ENCODE measurements around the gene MTCH1. TPM values are rescaled to one million over a fixed set of nuclear protein-coding genes. Genes with fewer than 3 reads are reported as not detected.
"Not testable (repeated sequence)": the region's sequence is repeated elsewhere in the genome, so short reads cannot be mapped to it uniquely, and the experiment has no call there.

The MTCH1 gene
- total RNA-seq, 4 donors from 2014 or later, result 111 to 172 (median 146) TPM

- H3K36me3 ChIP-seq, result no peaks in the 10 kb centered on the region
- TF ChIP-seq CTCF (IDR thresholded peaks at IDR 0.05) (no peak), POLR2A (IDR thresholded peaks at IDR 0.05) (no peak)
- intact Hi-C loops (cut with DNase I; ENCODE audit: low total_unique reads), result no loop called here
- no peaks in the 10 kb centered on the region for H3K27me3 ChIP-seq
- H3K9me3 ChIP-seq, result no peaks in the 10 kb centered on the region
- no peak overlapping the region for H3K4me3 ChIP-seq
- DNase-seq, result no peak
- H3K27ac ChIP-seq, result no peak overlapping the region
- no peaks in the 10 kb centered on the region for H3K4me1 ChIP-seq
These were observed 13.7 kb upstream of the MTCH1 start for GRCh38 chr6:36999751-37000125.

- H3K4me1 ChIP-seq, result no peaks in the 10 kb centered on the region
- TF ChIP-seq CTCF (IDR thresholded peaks at IDR 0.05) (no peak), POLR2A (IDR thresholded peaks at IDR 0.05) (no peak)
These were observed 13.2 kb upstream of the MTCH1 start for GRCh38 chr6:36999061-36999750.

GRCh38 chr6:36998723-36999038 lies 12.7 kb upstream of the MTCH1 start:
- Histone ChIP-seq H3K4me1 (no peaks in the 10 kb centered on the region), H3K4me3 (no peak overlapping the region), H3K36me3 (no peaks in the 10 kb centered on the region), H3K27ac (no peak overlapping the region), H3K9me3 (no peaks in the 10 kb centered on the region), H3K27me3 (no peaks in the 10 kb centered on the region)
- TF ChIP-seq CTCF (IDR thresholded peaks at IDR 0.05) (no peak), POLR2A (IDR thresholded peaks at IDR 0.05) (no peak)
- DNase-seq, result no peak
- intact Hi-C loops (cut with DNase I; ENCODE audit: low total_unique reads), result no loop called here

More at GRCh38 chr6:36999061-36999750, 13.2 kb upstream of the MTCH1 start:
- no peak overlapping the region for H3K27ac ChIP-seq
- DNase-seq, result no peak
- no peaks in the 10 kb centered on the region for H3K36me3 ChIP-seq
- H3K9me3 ChIP-seq, result no peaks in the 10 kb centered on the region
- intact Hi-C loops (cut with DNase I; ENCODE audit: low total_unique reads), result no loop called here
- H3K4me3 ChIP-seq, result no peak overlapping the region
- H3K27me3 ChIP-seq, result no peaks in the 10 kb centered on the region

- Histone ChIP-seq H3K4me1 (no peaks in the 10 kb centered on the region), H3K36me3 (no peaks in the 10 kb centered on the region), H3K27me3 (no peaks in the 10 kb centered on the region), H3K9me3 (no peaks in the 10 kb centered on the region), H3K4me3 (no peak overlapping the region), H3K27ac (no peak overlapping the region)
- TF ChIP-seq CTCF (IDR thresholded peaks at IDR 0.05) (no peak), POLR2A (IDR thresholded peaks at IDR 0.05) (no peak)
- no peak for DNase-seq
- intact Hi-C loops (cut with DNase I; ENCODE audit: low total_unique reads), result no loop called here
These were observed 12.1 kb upstream of the MTCH1 start for GRCh38 chr6:36997811-36998722.

GRCh38 chr6:36990401-36990800 lies 4.4 kb upstream of the MTCH1 start:
- H3K27me3 ChIP-seq; H3K36me3 ChIP-seq; H3K4me1 ChIP-seq; H3K27ac ChIP-seq; H3K9me3 ChIP-seq; intact Hi-C loops (cut with DNase I; ENCODE audit: low total_unique reads); DNase-seq; H3K4me3 ChIP-seq: not testable (repeated sequence)
